Activated T-cell treated with anti-CD3 and anti-CD28 coated beads for 1 hour (primary cell): ENCODE measurements around the gene TRIM3.
"Not testable (repeated sequence)": the region's sequence is repeated elsewhere in the genome, so short reads cannot be mapped to it uniquely, and the experiment has no call there.

Source experiments
- DNase-seq: peaks from one replicate; pipeline ENCODE4 v3.0.0-alpha.2; 2020; ENCODE audit warnings: low read depth

TRIM3 gene

DNA sequence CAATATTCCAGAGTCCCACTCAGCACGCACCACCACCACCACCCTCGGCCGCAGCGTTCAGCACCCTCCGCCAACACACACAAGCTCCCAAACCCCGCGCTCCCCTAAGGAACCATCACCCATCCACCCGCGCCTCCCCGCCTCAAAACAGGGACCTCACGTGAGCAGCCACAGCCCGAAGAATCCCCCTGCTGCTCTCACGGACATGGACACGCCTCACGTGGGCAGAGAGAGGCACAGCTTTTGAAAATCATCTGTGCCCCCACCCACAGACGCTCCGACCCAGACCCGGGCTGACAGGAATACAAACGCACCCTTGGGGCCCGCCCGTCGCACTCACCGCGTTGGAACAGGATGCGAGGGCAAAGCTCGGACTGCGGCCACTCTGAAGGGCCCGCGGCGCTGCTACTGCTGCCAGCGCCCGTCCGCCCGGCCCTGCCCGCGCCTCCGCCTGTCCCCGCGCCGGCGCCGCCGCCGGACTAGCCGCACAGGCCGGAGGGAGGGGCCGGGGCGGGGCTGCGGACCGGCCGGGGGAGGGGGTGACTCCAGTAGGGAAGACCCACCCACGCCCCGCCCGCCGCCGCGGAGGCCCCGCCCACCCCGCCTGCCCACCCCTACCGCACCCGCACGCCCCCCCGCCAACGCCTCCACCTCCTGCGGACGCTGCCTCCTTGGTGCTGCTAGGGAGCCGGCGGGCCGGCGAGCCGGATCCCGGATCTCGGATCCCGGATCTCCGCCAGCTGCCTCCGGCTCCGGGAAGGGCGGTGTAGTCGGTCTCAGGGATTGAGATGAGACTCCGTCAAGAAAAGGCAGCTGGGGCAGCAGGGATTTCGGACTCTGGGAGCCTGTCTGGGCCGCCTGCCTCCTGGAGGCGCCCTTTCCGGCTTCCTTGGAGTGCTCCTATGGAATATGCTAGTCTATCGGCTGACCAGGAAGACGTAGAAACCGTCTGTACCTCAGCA lies at the start of gene TRIM3:
TRIM3 (minus strand) TSS at position 491 of the 962 bp plus-strand sequence. CDS start 8,246 bp downstream, outside the sequence.
- DNase-seq: peak; percentile 67

DNA sequence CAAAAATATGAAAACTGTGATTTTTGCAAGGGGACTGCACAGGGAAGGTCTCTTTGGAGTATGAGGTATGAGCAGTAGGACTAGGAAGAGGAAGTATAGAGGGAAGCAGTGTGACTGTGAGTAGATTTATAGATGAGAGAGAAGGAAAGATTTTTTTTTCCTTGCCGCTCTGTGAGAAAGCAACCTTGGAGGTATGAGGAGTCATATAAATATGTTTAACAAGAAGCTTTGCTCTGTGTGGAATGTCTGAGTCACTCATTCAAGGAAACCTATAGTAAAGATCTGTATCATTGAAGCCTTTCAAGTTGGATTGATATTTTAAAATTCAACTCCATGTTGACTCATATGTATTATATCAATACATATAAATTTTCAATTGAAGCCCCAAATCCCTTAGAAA lies 49.5 kb upstream of the TRIM3 start:
- DNase-seq: no peak

DNA sequence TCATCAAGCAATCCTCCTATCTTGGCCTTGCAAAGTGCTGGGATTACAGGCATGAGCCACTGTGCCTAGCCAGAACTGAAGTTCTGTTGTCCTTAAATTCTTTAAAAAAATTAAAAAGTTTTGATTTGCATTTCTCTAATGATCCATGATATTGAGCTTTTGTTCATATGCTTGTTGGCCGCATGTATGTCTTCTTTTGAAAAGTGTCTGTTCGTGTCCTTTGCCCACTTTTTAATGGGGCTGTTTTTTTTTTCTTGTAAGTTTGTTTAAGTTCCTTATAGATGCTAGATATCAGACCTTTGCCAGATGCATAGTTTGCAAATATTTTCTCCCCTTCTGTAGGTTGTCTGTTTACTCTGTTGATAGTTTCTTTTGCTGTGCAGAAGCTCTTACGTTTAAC lies 48.2 kb upstream of the TRIM3 start:
- not testable (repeated sequence) for DNase-seq

DNA sequence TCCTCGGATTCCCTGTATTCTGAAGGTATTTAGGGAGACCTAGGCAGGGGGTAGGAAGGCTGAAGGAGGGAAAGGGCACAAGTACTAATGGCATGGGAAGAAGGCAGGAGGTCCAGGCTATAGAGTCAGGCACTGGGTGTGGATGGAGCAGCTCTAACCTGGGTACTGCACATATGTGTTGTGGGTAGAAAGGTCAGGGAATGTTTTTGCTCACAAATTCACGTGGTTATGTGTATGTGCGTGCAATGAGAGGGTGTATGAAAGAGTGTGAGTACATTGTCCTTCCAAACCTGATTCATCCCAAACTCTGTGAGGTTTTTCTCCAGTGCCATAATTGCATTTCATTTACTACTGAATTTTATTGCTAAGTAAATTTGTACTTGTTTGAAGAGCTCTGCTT lies 46.5 kb upstream of the TRIM3 start:
- no peak for DNase-seq

DNA sequence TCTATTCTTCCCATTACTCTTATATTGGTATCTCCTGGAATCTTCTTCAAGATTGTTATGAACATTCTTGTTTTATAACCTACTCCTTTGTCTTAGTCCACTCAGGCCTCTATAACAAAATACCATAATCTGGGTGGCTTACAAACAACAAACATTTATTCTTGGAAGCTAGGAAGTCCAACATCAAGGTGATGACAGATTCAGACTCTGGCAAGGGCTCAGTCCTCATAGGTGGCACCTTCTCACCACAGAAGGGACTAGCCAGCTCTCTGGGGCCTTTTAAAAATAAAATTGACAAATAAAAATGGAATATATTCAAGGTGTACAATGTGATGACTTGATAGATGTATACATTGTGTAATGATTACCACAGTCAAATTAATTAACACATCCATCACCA lies 43.1 kb upstream of the TRIM3 start:
- no peak for DNase-seq

DNA sequence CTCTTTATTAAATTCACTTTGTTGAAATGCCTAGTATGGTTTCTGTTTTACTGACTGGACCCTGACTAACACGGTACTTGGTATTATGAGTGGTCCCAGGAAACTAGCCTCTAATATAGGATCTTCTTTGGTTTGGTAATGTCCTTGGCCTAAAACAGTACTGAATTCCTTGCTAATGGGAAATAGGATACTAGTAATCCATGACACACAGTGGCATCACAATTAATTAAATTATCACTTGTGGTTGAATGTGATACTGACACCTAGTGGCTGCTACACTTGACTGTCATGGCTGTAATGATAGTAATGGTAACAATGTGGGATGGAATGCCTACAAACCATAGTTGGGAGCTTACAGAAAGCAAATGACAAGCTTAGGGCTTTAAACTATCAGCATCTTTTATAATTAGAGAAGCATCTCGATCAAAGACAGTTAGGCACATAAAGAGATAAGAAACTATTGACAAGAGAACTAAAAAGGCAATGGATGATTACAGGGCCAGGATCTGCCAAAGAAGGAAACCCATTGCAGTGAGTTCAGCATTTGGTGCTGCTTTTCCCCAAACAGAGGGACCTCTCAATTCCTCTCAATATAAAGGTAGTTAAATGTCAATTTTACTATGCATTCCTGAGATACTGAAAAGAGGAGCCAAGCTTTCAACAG lies 32.0 kb upstream of the TRIM3 start:
- no peak for DNase-seq

DNA sequence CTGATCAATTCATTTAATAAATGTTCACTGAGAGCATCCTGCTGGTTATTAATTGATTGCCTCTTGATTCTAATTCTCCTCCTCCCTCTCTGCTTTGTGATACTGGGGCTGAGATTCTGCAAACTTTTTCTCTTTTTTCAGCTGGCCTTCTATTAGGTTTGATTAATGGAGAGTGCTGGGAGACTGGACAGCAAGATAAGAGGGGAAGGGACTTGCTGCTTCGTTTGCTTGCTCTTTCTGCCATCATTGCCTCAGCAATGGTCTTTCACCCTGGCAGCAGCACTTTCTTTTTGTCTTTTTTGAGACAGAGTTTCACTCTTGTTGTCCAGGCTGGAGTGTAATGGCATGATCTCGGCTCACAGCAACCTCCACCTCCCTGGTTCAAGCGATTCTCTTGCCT lies 30.4 kb upstream of the TRIM3 start:
- no peak for DNase-seq

DNA sequence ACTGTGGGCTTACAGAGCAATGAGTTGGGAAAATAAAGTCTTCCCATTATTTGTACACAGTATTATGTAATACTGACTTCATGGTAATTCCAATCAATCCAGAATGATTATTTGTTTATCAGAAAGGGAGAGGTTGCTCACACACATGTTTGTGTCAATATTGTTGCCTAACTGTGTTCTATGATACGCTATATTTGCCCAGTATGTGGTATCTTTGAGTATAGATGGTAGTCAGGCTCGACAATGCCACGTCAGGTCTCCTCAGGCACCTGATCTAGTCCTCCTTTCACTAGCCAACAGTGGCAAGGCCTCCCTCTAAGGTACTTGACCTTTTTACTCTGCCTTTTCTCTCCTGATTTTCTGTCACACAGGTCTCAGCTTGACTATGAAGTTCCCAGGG lies 28.6 kb upstream of the TRIM3 start:
- no peak for DNase-seq

DNA sequence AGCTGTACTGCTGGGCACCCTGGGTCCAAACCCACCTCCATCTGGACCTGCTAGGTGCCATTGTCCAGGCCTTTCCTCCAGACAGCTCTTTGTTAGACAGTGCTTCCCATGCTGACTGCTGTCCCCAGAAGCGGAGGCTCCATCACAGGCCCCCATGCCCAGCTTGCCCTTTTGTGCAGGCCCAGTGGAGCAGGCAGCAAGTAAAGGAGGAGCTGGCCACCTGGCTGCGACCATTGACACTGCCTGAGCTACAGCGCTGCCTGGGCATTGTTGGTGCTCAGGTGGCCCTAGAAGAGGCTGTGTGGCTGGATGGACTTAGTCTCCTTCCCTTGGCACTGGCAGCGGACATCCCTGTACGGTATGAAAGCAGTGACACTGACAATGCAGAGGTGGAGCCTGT lies 24.8 kb upstream of the TRIM3 start:
- DNase-seq: no peak

DNA sequence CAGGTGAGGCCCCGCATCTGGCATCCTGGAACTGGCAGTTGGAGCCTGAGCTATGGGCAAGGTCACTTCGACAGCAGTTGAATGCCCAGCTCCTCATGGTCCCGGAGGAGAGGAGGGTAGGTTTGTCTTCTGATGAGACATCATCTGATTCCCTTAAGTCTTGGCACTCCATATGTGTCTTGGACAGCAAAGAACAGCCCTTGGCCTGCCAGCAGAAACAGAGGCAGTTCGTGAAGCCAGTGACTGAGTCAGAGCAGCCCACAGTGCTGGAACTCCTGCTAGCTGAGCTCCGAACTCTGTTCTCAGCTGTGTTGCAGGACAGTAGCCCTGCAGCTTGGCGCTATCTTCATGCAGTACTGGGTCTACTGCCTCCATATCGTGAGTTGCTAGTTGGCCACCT lies 24.4 kb upstream of the TRIM3 start:
- DNase-seq: no peak

DNA sequence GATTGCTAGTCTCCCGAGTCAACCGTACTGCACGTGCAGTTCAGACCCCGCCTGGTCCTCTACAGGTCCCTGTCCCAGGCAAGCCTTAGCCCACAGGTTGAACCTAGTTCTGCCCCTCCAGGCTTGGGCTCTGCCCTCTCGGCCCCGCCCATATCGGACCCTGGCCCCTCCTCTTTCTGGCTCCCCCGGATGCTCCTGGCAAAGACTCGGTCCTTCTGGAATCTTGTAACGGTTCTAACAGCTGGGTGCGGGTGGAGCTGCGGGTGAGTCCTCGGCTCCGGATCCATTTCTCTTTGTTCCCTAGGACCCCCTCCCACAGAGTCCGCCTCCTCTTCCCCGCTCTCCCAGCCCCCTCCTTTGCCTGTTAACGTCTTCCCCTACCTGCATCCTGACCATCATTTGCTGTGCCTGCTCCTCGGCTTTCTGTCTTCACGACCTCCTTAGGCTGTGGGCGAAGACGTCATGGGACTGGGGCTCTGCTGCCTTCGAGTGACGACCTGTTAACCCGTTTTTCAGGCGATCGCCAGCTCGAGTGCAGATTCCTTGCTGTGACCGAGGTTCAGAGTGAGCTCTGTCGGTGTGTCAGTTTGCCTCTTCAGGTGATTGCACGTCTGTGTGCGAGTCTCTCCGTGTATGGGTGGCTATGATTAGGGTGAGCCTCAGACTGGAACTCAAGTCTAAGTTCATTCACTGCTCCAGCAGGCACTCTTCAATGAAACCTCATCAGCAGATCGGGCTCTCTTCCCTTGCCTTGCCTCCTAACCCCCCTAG lies 23.5 kb upstream of the TRIM3 start, which contains the start of gene DNHD1:
DNHD1 (plus strand) TSS at position 212 of the 771 bp plus-strand sequence. CDS start 936 bp downstream, outside the sequence.
- DNase-seq: no peak

DNA sequence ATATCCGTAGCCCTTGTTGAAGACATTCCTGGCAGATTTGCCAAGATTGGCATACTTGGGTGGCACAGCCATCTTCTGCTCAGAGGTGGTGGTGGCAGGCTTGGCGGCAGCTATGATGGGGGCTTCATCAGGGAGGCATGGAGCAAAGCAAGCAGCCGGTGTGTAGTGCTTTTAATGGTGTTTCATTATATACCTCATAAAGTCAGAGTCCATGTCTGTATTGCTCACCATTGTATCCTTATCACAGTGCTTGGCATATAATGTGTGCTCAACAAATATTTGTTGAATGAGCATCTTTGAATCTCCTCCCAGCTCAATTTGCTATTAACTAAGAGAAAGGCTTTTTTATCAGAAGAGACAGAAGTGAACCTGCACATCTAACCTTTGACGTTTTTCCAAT lies 15.6 kb upstream of the TRIM3 start:
- DNase-seq: no peak

DNA sequence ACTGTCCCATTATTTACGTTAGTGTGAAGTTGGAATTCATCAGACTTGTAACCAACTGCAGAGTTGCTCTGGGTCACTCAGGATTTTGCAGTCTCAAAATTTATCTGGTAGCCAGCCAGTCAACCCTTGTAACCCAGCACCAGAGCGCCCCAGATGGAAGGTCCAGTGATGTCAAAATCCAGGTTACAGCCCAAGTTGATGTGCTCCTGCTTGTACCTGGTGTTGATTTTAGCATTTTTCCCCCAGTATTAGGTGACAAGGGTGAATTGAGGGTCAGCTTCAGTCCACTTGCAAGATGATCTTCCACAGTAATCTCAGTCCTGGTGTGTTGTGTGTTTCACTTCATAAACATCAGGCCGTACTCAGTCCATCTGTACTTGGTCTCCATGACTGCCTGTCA lies 15.1 kb upstream of the TRIM3 start:
- DNase-seq: no peak

DNA sequence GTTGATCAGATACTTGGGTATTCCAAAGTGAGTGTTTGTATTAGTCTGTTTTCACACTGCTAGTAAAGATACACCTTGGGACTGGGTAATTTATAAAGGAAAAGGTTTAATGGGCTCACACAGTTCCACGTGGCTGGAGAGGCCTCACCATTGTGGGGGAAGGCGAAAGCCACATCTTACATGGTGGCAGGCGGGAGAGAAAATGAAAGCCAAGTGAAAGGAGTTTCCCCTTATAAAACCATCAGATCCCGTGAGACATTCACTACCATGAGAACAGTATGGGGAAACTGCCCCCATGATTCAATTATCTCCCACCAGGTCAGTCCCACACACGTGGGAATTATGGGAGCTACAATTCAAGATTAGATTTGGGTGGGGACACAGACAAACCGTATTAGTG lies 14.6 kb upstream of the TRIM3 start:
- DNase-seq: no peak

DNA sequence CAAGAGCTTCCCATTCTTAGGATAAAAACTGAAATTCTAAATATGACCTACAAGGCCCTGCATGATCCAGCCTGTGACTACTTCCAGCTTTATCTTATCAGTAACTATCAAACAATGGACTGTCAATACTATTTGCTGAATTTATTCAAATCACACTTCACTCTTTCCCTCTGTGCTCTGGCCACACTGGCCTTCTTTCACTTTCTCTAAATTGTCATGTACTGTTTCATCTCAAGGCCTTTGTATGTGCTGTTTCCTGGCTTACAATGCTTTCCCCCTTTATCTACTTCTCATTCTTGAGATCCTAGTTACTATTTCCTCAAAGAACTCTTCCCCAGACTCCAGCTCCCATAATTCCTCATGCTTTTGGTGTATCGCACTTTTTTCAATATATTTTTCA lies 13.2 kb upstream of the TRIM3 start:
- no peak for DNase-seq

DNA sequence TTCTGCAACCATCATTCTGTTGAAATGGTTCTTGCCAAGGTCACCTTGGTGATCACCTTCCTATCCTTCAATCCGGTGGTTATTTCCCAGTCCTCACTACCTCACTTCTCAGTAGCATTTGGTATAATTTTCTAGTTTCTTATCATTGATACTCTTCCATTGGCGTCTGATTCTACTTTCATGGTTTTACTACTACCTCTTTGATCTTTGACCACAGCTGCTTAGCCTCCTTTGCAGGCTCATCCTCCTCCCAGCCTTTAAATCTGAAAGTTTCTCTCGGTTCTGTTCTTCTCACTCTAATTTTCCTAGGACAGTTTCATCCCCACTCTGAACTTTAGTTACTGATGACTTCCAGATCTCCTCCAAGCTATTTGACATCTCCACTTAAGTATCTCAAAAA lies 12.5 kb upstream of the TRIM3 start:
- DNase-seq: no peak

DNA sequence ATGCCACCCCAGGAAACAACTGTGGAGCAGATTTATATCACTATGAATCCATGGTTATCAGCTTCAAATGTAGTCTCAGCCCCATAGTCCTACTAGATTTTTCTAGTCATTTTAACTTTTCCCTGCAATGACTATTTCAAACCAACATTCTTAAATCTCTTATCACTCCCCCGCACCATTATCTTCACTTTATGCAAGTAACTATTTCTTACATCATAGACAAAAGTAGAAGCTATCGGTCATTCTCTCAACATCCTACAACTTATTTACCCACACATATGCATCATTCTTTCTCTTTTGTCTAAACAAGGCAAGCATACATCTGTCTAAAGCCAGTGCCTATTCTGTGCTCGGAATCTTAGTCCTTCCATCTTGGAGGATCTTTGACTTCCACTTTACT lies 11.9 kb upstream of the TRIM3 start:
- no peak for DNase-seq

DNA sequence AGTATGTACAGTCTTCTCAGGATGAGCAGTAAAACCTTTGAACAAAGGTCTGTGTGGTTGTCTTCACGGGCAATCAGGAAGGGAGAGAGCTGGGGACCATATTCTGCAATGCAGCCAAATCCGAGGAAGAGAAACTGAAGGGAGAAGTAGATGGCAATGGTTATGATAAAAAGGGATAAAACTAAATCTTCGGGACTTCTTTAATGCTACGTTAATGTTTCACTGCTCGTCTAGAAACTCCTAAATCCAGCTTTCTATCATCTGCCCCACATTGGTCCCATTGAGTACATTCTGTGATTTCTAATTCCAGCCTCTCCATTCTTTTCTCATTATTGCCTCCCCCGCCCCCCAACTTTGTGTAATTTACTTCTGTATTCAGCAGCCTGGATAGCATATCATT lies 9.3 kb upstream of the TRIM3 start:
- no peak for DNase-seq

DNA sequence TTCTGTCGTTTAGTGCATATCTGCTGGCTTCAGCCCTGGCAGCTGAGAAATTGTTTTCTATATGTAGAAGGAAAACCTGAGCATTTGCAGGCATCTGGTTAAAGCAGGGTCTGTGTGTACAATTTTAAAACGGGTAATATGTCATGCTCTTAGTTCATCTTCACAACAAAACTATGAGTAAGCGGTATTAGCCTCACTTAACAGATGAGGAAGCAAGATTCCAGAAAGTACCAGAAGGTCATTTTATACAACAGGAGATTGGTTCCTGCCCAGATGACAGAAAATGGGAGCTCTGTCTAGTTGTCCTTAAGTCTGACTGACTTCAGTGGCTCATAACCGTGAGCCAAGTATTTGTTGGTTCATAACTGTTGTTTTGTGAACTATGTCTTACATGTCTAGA lies 8.7 kb upstream of the TRIM3 start:
- no peak for DNase-seq

DNA sequence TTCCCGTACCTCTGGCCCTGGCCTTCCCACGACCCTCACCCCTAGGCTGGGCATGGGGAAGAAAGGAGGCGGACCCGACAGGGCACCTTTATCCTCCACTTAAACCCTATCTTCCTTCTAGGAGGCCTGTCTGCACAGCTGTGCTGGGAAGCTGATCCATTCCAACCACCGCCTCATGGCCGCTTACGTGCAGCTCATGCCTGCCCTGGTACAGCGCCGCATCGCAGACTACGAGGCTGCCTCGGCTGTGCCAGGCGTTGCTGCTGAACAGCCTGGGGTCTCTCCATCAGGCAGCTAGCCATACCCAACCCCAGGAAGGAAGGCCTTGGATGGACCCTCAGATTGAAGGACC lies 8.2 kb upstream of the TRIM3 start:
- DNase-seq: no peak

DNA sequence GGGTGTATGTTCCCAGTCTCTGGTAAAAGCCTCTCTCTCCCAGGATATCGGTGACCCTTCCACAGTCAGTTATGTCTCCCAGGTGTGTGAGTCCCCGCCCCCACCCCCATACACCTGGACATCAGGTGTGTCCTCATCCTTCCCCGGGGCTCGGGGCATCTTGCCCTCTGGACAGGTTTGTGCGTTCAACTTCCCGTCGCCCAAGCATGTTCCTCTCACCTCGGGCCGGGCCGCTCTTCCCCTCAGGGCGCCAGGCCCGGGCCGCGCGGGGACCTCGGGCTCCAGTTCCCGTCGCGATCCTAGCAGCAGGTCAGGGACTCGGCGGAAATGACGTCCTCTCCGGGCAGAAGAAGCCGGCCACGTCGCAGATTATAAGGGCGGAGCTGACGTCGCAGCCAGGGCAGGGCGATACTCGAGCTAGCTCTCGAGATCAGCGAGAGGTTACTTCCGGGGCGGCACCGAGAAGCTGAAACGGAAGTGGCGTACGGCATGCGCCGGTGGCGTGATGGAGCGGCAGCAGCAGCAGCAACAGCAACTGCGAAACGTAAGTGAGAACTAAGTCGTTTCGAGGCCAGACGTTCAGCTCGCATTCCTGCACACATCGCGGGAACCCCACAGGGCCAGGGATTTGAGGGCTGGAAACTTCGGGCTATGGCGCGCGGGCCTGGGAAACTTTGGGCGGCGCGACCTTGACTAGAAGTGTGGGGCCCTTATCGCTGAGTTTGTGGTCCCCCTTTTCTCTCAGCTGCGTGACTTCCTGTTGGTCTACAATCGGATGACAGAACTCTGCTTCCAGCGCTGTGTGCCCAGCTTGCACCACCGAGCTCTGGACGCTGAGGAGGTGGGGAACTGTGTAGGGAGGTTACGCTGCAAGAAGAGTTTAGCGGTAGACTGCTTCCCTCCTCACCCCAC lies 7.5 kb upstream of the TRIM3 start, which contains the start of the genes ARFIP2 and TIMM10B:
ARFIP2 (minus strand) TSS at position 320 of the 912 bp plus-strand sequence. CDS start 910 bp downstream, outside the sequence.
TIMM10B (plus strand) TSS at position 490 of the 912 bp plus-strand sequence; CDS start at position 506, 16 bp downstream.
- DNase-seq: peak; percentile 90
